Fibroblast of lung (primary cell): Measurements from ENCODE around the gene RNF223.

Experiments used
- EZH2 ChIP-seq: IDR thresholded peaks from 2 replicates; pipeline ENCODE4 v1.5.1; 2012; ENCODE audit warnings: low read length, control low read depth, mild to moderate bottlenecking; ENCODE audit errors: missing control alignments
- TF ChIP-seq, protein P1 (sequence below), 2 donors: IDR thresholded peaks in 1 of 2; conservative IDR thresholded peaks in 1 of 2; 1 replicate in 1 of 2; 2 replicates in 1 of 2; pipeline ENCODE4 v1.5.1; 2011 to 2012; ENCODE audit warnings: low read length in 2 of 2, control low read depth in 1 of 2, inconsistent platforms in 1 of 2, low read depth in 1 of 2, mild to moderate bottlenecking in 1 of 2

DNA sequence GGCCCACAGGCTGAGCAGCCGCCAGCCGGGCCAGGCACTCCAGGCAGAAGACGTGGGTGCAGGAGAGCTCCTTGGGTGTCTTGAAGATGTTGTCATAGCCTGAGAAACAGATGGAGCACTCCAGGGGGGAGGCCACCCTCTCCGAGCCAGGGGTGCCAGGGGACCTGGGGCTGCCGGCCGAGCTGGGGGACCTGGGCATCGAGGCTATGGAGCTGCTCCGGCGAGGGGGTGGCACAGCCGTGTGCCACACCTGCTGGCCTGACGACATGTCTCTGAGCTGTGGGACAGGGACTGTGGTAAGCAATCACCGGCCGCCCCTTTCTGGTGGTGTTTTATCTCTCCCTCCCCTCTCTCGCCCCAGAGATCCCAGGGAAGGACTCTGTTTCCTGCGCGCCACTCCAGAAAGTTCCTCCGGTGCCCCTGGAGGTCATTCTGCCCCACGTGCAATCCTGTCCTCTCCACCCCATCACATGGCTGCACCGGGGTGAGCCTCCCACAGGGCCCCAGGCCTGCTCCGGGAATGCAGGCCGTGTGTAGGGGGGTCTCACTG is 1.7 kb downstream of the RNF223 start:
- TF ChIP-seq EZH2, result no peak
- TF ChIP-seq, protein P1, sequence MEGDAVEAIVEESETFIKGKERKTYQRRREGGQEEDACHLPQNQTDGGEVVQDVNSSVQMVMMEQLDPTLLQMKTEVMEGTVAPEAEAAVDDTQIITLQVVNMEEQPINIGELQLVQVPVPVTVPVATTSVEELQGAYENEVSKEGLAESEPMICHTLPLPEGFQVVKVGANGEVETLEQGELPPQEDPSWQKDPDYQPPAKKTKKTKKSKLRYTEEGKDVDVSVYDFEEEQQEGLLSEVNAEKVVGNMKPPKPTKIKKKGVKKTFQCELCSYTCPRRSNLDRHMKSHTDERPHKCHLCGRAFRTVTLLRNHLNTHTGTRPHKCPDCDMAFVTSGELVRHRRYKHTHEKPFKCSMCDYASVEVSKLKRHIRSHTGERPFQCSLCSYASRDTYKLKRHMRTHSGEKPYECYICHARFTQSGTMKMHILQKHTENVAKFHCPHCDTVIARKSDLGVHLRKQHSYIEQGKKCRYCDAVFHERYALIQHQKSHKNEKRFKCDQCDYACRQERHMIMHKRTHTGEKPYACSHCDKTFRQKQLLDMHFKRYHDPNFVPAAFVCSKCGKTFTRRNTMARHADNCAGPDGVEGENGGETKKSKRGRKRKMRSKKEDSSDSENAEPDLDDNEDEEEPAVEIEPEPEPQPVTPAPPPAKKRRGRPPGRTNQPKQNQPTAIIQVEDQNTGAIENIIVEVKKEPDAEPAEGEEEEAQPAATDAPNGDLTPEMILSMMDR (conservative IDR thresholded peaks at IDR 0.05 in 1 of 2, IDR thresholded peaks at IDR 0.05 in 1 of 2; ENCODE audit: low read depth in 1 of 2, low read length in 2 of 2), result no peak
